BJ (cell line): Measurements from ENCODE around the gene OGFR. TPM values are rescaled to one million over a fixed set of nuclear protein-coding genes. Genes with fewer than 3 reads are reported as not detected.

Source experiments
- CTCF ChIA-PET: fragments of 350-600 bp; formaldehyde crosslinking; extraction: SDS; loops from one replicate; lab custom pipeline; 2021; ENCODE audit warnings: antibody characterized with exemption, inconsistent platforms; lab: Yijun Ruan, JAX
- POLR2A ChIA-PET: fragments of 300-600 bp; sonication (Branson Sonifier 250); formaldehyde crosslinking; extraction: SDS; loops from one replicate; lab custom pipeline; 2021; ENCODE audit warnings: antibody characterized with exemption; lab: Charles Lee
- DNase-seq: peaks from one replicate; pipeline ENCODE4 v3.0.0-alpha.2; 2011; ENCODE audit warnings: low read depth
- H3K27me3 ChIP-seq: 2 replicates; pipeline ENCODE4 v1.6.0; 2011; ENCODE audit warnings: low read length; ENCODE audit not compliant: control insufficient read depth, insufficient read depth
- H3K36me3 ChIP-seq: 2 replicates; pipeline ENCODE4 v1.5.1; 2011; ENCODE audit warnings: low read length; ENCODE audit not compliant: control insufficient read depth, insufficient read depth
- H3K4me3 ChIP-seq: 2 replicates; pipeline ENCODE4 v1.5.1; 2011; ENCODE audit warnings: low read depth, mild to moderate bottlenecking, control low read depth, low read length
- CTCF ChIP-seq: IDR thresholded peaks from 2 replicates; pipeline ENCODE4 v1.5.1; 2011; ENCODE audit warnings: low read depth, mild to moderate bottlenecking, control low read depth, inconsistent platforms, low read length, moderate library complexity; ENCODE audit not compliant: insufficient read depth
- polyA plus RNA-seq: library from polyadenylated mRNA; depleted of rRNA; stranded (reverse); fragments of >200 nt; gene quantifications from 2 replicates; pipeline ENCODE4 v1.2.3, GENCODE V29; 2011

OGFR gene
- polyA plus RNA-seq, 1 experiment, result 34.2 TPM

GRCh38 chr20:62808211-62808865 lies 3.7 kb downstream of the OGFR start:
- no peak for DNase-seq
- CTCF ChIA-PET, result interaction anchor here (0.7 to 3.2 kb wide), 27 partner anchors 9 to 392 kb away, joined by 3 to 27 read pairs (median 4); partner anchors contain the start of genes COL9A3 and MRGBP

GRCh38 chr20:62809530-62810428 lies 5.1 kb downstream of the OGFR start:
- no peak for TF ChIP-seq CTCF
- no peak overlapping the region for H3K4me3 ChIP-seq
- CTCF ChIA-PET, result interaction anchor here (1.1 to 3.2 kb wide), 4 partner anchors 8 to 140 kb away, joined by 3 to 27 read pairs (median 10); partner anchors contain the start of gene COL9A3
- POLR2A ChIA-PET, result no interaction called here
- peaks cover 46% of the 10 kb centered on the region for H3K36me3 ChIP-seq
- DNase-seq, result no peak
- H3K27me3 ChIP-seq, result no peaks in the 10 kb centered on the region

More at GRCh38 chr20:62808211-62808865, 3.7 kb downstream of the OGFR start:
- TF ChIP-seq CTCF, result peak; percentile 96
- POLR2A ChIA-PET, result no interaction called here
- H3K27me3 ChIP-seq, result no peaks in the 10 kb centered on the region
- no peak overlapping the region for H3K4me3 ChIP-seq
- peaks cover 46% of the 10 kb centered on the region for H3K36me3 ChIP-seq

- H3K27me3 ChIP-seq, result peaks cover 7% of the 10 kb centered on the region
- no peak overlapping the region for H3K4me3 ChIP-seq
- TF ChIP-seq CTCF, result no peak
- POLR2A ChIA-PET, result no interaction called here
- H3K36me3 ChIP-seq, result peaks cover 46% of the 10 kb centered on the region
- no peak for DNase-seq
- CTCF ChIA-PET, result interaction anchor here (1.2 kb wide), 1 partner anchor 11 kb away, joined by 3 read pairs; no protein-coding TSS in a partner anchor
These were observed 6.7 kb downstream of the OGFR start for GRCh38 chr20:62811320-62811719.

GRCh38 chr20:62811720-62812119 lies 7.1 kb downstream of the OGFR start:
- Histone ChIP-seq H3K36me3 (peaks cover 46% of the 10 kb centered on the region), H3K4me3 (no peak overlapping the region), H3K27me3 (peaks cover 9% of the 10 kb centered on the region)
- POLR2A ChIA-PET, result no interaction called here
- DNase-seq, result no peak
- no peak for TF ChIP-seq CTCF
- CTCF ChIA-PET, result interaction anchor here (1.2 kb wide), 1 partner anchor 11 kb away, joined by 3 read pairs; no protein-coding TSS in a partner anchor

GRCh38 chr20:62812181-62812906 lies 7.7 kb downstream of the OGFR start:
- TF ChIP-seq CTCF, result no peak
- Histone ChIP-seq H3K27me3 (peaks cover 9% of the 10 kb centered on the region), H3K4me3 (no peak overlapping the region), H3K36me3 (peaks cover 45% of the 10 kb centered on the region)
- no peak for DNase-seq
- ChIA-PET CTCF (no interaction called here), POLR2A (no interaction called here)
